Endothelial cell (in vitro differentiated cells): ENCODE measurements around the gene FETUB. TPM values are rescaled to one million over a fixed set of nuclear protein-coding genes. Genes with fewer than 3 reads are reported as not detected.

Experiments
- DNase-seq: peaks from one replicate; pipeline ENCODE4 v3.0.0; 2021; ENCODE audit warnings: low spot score
- H3K27ac Mint-ChIP-seq: one replicate; pipeline ENCODE4 v1.8.0; 2021; ENCODE audit warnings: mixed read lengths, inconsistent platforms; ENCODE audit not compliant: unreplicated experiment
- H3K27me3 Mint-ChIP-seq: one replicate; pipeline ENCODE4 v1.8.0; 2021; ENCODE audit warnings: mild to moderate bottlenecking, moderate library complexity, mixed read lengths, inconsistent platforms; ENCODE audit not compliant: unreplicated experiment
- H3K36me3 Mint-ChIP-seq: one replicate; pipeline ENCODE4 v1.8.0; 2021; ENCODE audit warnings: mild to moderate bottlenecking, low read depth, mixed read lengths, inconsistent platforms; ENCODE audit not compliant: unreplicated experiment
- H3K4me1 Mint-ChIP-seq: one replicate; pipeline ENCODE4 v1.8.0; 2021; ENCODE audit warnings: mild to moderate bottlenecking, mixed read lengths, inconsistent platforms; ENCODE audit not compliant: unreplicated experiment
- H3K4me3 Mint-ChIP-seq: one replicate; pipeline ENCODE4 v1.8.0; 2021; ENCODE audit warnings: mild to moderate bottlenecking, mixed read lengths, inconsistent platforms; ENCODE audit not compliant: unreplicated experiment
- H3K9me3 Mint-ChIP-seq: one replicate; pipeline ENCODE4 v1.8.0; 2021; ENCODE audit warnings: mixed read lengths, inconsistent platforms; ENCODE audit not compliant: unreplicated experiment
- total RNA-seq: library from RNA; stranded (reverse); fragmentation: NEBNext Ultra II Directional; extraction: Animal tissue kit (Norgen Biotek cat#: 25700); gene quantifications from one replicate; pipeline ENCODE4 v1.2.1, GENCODE V29; 2021; ENCODE audit not compliant: unreplicated experiment
- TF ChIP-seq, protein P1 (sequence below): fragments of 200-600 bp; sonication (generic); IDR thresholded peaks from one replicate; pipeline ENCODE4 v1.5.0; 2021; ENCODE audit warnings: antibody characterized with exemption; ENCODE audit not compliant: unreplicated experiment

Gene FETUB
- total RNA-seq, 1 donor from 2014 or later, result not detected

DNA sequence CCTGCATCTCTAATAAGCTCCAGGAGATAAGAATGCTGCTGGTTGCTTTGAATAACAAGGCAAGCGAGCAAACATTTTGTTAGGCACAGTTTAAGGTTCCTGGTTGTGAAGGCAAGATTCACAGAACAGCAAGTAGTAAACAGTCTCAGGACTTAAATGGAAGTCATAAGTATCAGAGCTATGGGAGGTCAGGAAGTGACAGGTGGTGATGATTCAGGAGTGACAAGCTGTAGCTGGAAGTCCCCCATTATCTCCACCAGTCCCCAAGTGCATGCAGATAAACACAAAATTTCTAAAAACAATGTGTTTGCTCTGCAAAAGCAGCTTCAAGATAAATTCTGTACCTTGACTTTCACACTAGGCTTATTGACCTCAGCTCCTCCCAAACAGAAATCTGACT is 3.3 kb downstream of the FETUB start:
- Mint-ChIP-seq H3K4me1 (no peaks in the 10 kb centered on the region), H3K27ac (no peak overlapping the region), H3K4me3 (no peak overlapping the region), H3K9me3 (no peaks in the 10 kb centered on the region), H3K36me3 (no peaks in the 10 kb centered on the region), H3K27me3 (peaks cover 2% of the 10 kb centered on the region)
- DNase-seq, result no peak
- TF ChIP-seq, protein P1, sequence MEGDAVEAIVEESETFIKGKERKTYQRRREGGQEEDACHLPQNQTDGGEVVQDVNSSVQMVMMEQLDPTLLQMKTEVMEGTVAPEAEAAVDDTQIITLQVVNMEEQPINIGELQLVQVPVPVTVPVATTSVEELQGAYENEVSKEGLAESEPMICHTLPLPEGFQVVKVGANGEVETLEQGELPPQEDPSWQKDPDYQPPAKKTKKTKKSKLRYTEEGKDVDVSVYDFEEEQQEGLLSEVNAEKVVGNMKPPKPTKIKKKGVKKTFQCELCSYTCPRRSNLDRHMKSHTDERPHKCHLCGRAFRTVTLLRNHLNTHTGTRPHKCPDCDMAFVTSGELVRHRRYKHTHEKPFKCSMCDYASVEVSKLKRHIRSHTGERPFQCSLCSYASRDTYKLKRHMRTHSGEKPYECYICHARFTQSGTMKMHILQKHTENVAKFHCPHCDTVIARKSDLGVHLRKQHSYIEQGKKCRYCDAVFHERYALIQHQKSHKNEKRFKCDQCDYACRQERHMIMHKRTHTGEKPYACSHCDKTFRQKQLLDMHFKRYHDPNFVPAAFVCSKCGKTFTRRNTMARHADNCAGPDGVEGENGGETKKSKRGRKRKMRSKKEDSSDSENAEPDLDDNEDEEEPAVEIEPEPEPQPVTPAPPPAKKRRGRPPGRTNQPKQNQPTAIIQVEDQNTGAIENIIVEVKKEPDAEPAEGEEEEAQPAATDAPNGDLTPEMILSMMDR, result no peak

GRCh38 chr3:186644683-186645082 is 4.5 kb downstream of the FETUB start:
- no peaks in the 10 kb centered on the region for H3K4me1 Mint-ChIP-seq
- no peaks in the 10 kb centered on the region for H3K9me3 Mint-ChIP-seq
- H3K36me3 Mint-ChIP-seq, result no peaks in the 10 kb centered on the region
- H3K27ac Mint-ChIP-seq, result no peak overlapping the region
- H3K27me3 Mint-ChIP-seq, result peaks cover 1% of the 10 kb centered on the region
- DNase-seq, result no peak
- H3K4me3 Mint-ChIP-seq, result no peak overlapping the region
- TF ChIP-seq, protein P1, result no peak

GRCh38 chr3:186646106-186646505 is 5.9 kb downstream of the FETUB start:
- no peak overlapping the region for H3K4me3 Mint-ChIP-seq

GRCh38 chr3:186646841-186647240 is 6.6 kb downstream of the FETUB start:
- Mint-ChIP-seq H3K27me3 (peaks cover 1% of the 10 kb centered on the region), H3K36me3 (no peaks in the 10 kb centered on the region), H3K4me1 (peaks cover 3% of the 10 kb centered on the region), H3K4me3 (no peak overlapping the region), H3K9me3 (no peaks in the 10 kb centered on the region), H3K27ac (no peak overlapping the region)
- no peak for DNase-seq
- TF ChIP-seq, protein P1, result no peak

More at GRCh38 chr3:186646106-186646505, 5.9 kb downstream of the FETUB start:
- Mint-ChIP-seq H3K4me1 (no peaks in the 10 kb centered on the region), H3K9me3 (no peaks in the 10 kb centered on the region), H3K36me3 (no peaks in the 10 kb centered on the region), H3K27ac (no peak overlapping the region), H3K27me3 (peaks cover 1% of the 10 kb centered on the region)
- no peak for DNase-seq
- TF ChIP-seq, protein P1, result no peak

DNA sequence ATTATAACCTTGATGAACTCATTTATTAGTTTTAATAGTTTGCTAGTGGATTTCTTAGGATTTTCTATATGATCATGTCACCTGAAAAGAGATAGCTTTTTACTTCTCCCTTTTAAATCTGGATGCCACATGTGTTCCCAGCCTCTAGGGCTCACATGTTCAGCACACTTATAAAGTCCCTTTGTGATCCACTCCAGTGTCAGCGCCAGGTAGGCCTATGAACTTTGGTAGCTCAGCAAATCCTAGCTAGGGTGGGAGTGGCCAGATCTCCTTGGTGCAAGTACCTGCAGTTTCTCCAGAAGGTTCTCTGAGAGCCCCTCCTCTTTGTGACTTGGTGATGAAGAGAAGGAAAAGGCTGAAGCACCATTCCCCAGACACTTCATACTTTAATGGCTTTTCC is 8.7 kb downstream of the FETUB start:
- H3K36me3 Mint-ChIP-seq, result no peaks in the 10 kb centered on the region
- H3K9me3 Mint-ChIP-seq, result no peaks in the 10 kb centered on the region
- no peak for DNase-seq
- H3K4me1 Mint-ChIP-seq, result peaks cover 20% of the 10 kb centered on the region
- peaks cover 1% of the 10 kb centered on the region for H3K27me3 Mint-ChIP-seq
- TF ChIP-seq, protein P1, result no peak
- H3K4me3 Mint-ChIP-seq, result no peak overlapping the region
- H3K27ac Mint-ChIP-seq, result no peak overlapping the region
